Activated CD4-positive, alpha-beta memory T cell treated with anti-CD3 and anti-CD28 coated beads for 36 hours (primary cell): Measurements from ENCODE around the gene THEM5. TPM values are rescaled to one million over a fixed set of nuclear protein-coding genes. Genes with fewer than 3 reads are reported as not detected.
"Not testable (repeated sequence)": the region's sequence is repeated elsewhere in the genome, so short reads cannot be mapped to it uniquely, and the experiment has no call there.

Experiments used
- CTCF ChIA-PET: fragments of 350-600 bp; sonication (Branson Sonifier 250); formaldehyde crosslinking; loops from one replicate; lab custom pipeline; 2021; ENCODE audit warnings: antibody characterized with exemption, inconsistent platforms; lab: Charles Lee
- POLR2A ChIA-PET: fragments of 350-600 bp; sonication (Branson Sonifier 250); formaldehyde crosslinking; loops from one replicate; lab custom pipeline; 2021; ENCODE audit warnings: antibody characterized with exemption; lab: Charles Lee
- DNase-seq: peaks from one replicate; pipeline ENCODE4 v3.0.0-alpha.2; 2020
- H3K27ac Mint-ChIP-seq: one replicate; pipeline ENCODE4 v1.8.0; 2021; ENCODE audit warnings: mixed read lengths
- H3K27me3 Mint-ChIP-seq: one replicate; pipeline ENCODE4 v1.8.0; 2021; ENCODE audit warnings: mixed read lengths
- H3K36me3 Mint-ChIP-seq: one replicate; pipeline ENCODE4 v1.8.0; 2021; ENCODE audit warnings: mixed read lengths
- H3K4me1 Mint-ChIP-seq: one replicate; pipeline ENCODE4 v1.8.0; 2021; ENCODE audit warnings: low read depth, mixed read lengths
- H3K4me3 Mint-ChIP-seq: one replicate; pipeline ENCODE4 v1.8.0; 2021; ENCODE audit warnings: mild to moderate bottlenecking, mixed read lengths
- H3K9me3 Mint-ChIP-seq: one replicate; pipeline ENCODE4 v1.8.0; 2021; ENCODE audit warnings: mixed read lengths
- intact Hi-C: fragments of 100-400 bp; cut with micrococcal nuclease; formaldehyde crosslinking; loops from one replicate; pipeline ENCODE4 v1.15.1; 2023
- total RNA-seq, 2 experiments: library from RNA; stranded (reverse); gene quantifications; one replicate each; pipeline ENCODE4 v1.2.3, GENCODE V29; 2021

THEM5 gene
- total RNA-seq, 2 experiments from 2014 or later = not detected

DNA sequence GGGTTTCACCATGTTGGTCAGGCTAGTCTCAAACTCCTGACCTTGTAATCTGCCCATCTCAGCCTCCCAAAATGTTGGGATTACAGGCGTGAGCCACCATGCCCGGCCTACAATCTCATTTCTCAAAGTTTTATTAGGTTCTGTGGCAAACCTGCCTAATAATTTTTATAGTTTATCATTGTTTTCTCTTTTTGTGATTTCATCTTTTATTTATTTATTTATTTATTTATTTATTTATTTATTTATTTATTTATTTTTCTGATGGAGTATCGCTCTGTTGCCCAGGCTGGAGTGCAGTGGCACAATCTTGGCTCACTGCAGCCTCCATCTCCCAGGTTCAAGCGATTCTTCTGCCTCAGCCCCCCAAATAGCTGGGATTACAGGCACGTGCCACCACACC is 31.4 kb upstream of the THEM5 start:
- H3K4me1 Mint-ChIP-seq, POLR2A ChIA-PET: not testable (repeated sequence)

DNA sequence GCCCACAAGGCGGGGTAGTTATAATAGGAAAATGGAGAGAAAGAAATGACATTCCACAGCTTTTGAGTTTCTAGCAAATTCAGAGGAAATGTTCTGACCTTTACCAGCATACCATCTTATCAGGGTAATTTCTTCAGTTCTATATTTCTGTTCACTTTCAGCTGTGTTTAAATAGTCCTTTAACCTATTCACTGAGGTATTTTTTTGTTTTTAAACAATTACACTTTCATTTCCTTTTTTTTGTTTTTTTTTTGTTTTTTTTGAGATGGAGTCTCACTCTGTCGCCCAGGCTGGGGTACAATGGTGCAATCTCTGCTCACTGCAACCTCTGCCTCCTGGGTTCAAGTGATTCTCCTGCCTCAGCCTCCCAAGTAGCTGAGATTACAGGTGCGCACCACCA is 30.9 kb upstream of the THEM5 start:
- H3K27ac Mint-ChIP-seq, H3K9me3 Mint-ChIP-seq, DNase-seq, H3K27me3 Mint-ChIP-seq, POLR2A ChIA-PET, H3K4me3 Mint-ChIP-seq, H3K4me1 Mint-ChIP-seq: not testable (repeated sequence)
- H3K36me3 Mint-ChIP-seq = peaks cover 30% of the 10 kb centered on the region
- intact Hi-C loops = loop anchor here (5.0 kb wide), 1 partner anchor 47 kb away; the partner anchor contains the start of gene C2CD4D
- CTCF ChIA-PET = interaction anchor here (1.0 to 1.2 kb wide), 3 partner anchors 16 to 291 kb away, joined by 3 to 4 read pairs (median 4); no protein-coding TSS in a partner anchor

More for the DNA sequence above, 31.4 kb upstream of the THEM5 start:
- H3K9me3 Mint-ChIP-seq, H3K27me3 Mint-ChIP-seq, DNase-seq, H3K4me3 Mint-ChIP-seq, H3K27ac Mint-ChIP-seq: not testable (repeated sequence)
- peaks cover 32% of the 10 kb centered on the region for H3K36me3 Mint-ChIP-seq
- intact Hi-C loops = loop anchor here (5.0 kb wide), 1 partner anchor 48 kb away; the partner anchor contains the start of gene C2CD4D
- CTCF ChIA-PET = interaction anchor here (1.0 to 1.2 kb wide), 3 partner anchors 15 to 291 kb away, joined by 3 to 4 read pairs (median 4); no protein-coding TSS in a partner anchor

DNA sequence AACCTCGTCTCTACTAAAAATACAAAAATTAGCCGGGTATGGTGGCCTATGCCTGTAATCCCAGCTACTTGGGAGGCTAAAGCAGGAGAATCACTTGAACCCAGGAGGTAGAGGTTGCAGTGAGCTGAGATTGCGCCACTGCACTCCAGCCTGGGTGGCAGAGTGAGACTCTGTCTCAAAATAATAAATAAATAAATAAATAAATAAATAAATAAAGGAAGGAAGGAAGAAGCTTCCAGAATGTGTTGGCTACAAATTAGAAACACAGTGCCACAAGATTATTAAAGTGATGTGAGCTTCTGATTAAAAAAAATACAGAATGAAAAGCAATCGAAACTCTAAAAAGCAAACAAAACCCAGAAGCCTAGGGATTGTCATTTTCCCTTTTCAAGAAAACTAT is 30.4 kb upstream of the THEM5 start:
- H3K27me3 Mint-ChIP-seq, H3K9me3 Mint-ChIP-seq, POLR2A ChIA-PET, DNase-seq, H3K27ac Mint-ChIP-seq, H3K4me1 Mint-ChIP-seq, H3K4me3 Mint-ChIP-seq: not testable (repeated sequence)
- H3K36me3 Mint-ChIP-seq = peaks cover 25% of the 10 kb centered on the region
- CTCF ChIA-PET = interaction anchor here (0.6 to 1.2 kb wide), 4 partner anchors 16 to 543 kb away, joined by 3 to 4 read pairs (median 4); no protein-coding TSS in a partner anchor
- intact Hi-C loops = loop anchor here (5.0 kb wide), 1 partner anchor 47 kb away; the partner anchor contains the start of gene C2CD4D

DNA sequence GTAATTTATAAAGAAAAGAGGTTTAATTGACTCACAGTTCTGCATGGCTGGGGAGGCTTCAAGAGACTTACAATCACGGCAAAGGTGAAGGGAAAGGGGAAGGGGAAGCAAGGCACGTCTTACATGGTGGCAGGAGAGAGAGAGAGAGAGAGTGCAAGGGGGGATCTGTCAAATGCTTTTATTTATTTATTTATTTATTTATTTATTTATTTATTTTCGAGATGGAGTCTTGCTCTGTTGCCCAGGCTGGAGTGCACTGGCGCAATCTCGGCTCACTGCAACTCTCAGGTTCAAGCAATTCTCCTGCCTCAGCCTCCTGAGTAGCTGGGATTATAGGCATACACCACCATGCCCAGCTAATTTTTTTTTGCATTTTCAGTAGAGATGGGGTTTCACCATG is 29.4 kb upstream of the THEM5 start:
- H3K4me3 Mint-ChIP-seq, H3K4me1 Mint-ChIP-seq, H3K27ac Mint-ChIP-seq, DNase-seq, POLR2A ChIA-PET, H3K9me3 Mint-ChIP-seq, H3K27me3 Mint-ChIP-seq: not testable (repeated sequence)
- peaks cover 20% of the 10 kb centered on the region for H3K36me3 Mint-ChIP-seq
- intact Hi-C loops = loop anchor here (5.0 kb wide), 1 partner anchor 46 kb away; the partner anchor contains the start of gene C2CD4D
- CTCF ChIA-PET = interaction anchor here (2.0 to 2.8 kb wide), 2 partner anchors 25 to 119 kb away, joined by 5 to 11 read pairs; no protein-coding TSS in a partner anchor

DNA sequence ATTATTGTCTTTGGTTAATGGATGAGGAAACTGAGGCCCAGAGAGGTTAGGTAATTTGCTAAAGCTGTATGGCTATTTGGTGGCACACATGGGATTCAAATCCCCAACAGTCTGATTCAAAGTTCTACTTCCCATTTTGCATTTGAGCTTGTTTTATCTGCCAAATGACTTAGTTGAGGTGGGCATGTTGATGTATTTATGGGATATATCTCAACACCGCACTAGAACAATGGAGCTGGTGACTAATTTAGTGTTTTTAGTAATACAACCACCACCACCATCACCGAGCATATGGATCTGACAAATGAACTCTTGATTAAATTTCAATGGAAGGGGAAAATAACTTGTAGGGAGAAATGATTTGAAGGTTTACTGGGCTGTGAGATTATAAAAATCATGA is 29.0 kb upstream of the THEM5 start:
- ChIA-PET CTCF (interaction anchor here (0.8 to 2.8 kb wide), 4 partner anchors 25 to 130 kb away, joined by 4 to 11 read pairs (median 5); no protein-coding TSS in a partner anchor), POLR2A (no interaction called here)
- H3K36me3 Mint-ChIP-seq = peaks cover 17% of the 10 kb centered on the region
- no peak overlapping the region for H3K4me3 Mint-ChIP-seq
- no peaks in the 10 kb centered on the region for H3K9me3 Mint-ChIP-seq
- no peaks in the 10 kb centered on the region for H3K27me3 Mint-ChIP-seq
- no peaks in the 10 kb centered on the region for H3K4me1 Mint-ChIP-seq
- intact Hi-C loops = loop anchor here (5.0 kb wide), 1 partner anchor 45 kb away; the partner anchor contains the start of gene C2CD4D
- DNase-seq = no peak
- H3K27ac Mint-ChIP-seq = no peak overlapping the region

DNA sequence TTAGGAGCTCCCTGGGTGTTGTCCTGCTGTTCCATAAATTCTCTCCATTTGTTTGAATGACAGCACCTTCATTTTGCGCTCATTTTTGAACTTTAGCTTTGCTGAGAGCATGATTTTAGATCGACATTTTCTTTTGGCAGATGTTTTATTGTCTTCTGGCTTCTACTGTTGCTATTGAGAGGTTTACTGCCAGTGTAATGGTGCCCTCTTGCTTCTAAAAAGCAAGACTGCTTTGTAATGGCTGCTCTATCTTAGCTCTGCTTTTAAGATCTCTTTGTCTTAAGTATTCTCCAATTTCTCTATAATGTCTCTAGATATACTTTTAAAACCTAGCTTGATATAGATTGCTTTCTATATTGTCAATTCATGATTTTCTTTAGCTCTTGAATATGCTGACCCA is 28.0 kb upstream of the THEM5 start:
- H3K27ac Mint-ChIP-seq = no peak overlapping the region
- intact Hi-C loops = loop anchor here (5.0 kb wide), 1 partner anchor 44 kb away; the partner anchor contains the start of gene C2CD4D
- H3K9me3 Mint-ChIP-seq = no peaks in the 10 kb centered on the region
- ChIA-PET POLR2A (interaction anchor here (0.7 kb wide), 1 partner anchor 155 kb away, joined by 3 read pairs; the partner anchor contains the start of gene S100A11), CTCF (interaction anchor here (0.6 to 2.8 kb wide), 12 partner anchors 16 to 606 kb away, joined by 3 to 11 read pairs (median 4); no protein-coding TSS in a partner anchor)
- H3K27me3 Mint-ChIP-seq = no peaks in the 10 kb centered on the region
- no peak for DNase-seq
- no peaks in the 10 kb centered on the region for H3K4me1 Mint-ChIP-seq
- peaks cover 14% of the 10 kb centered on the region for H3K36me3 Mint-ChIP-seq
- H3K4me3 Mint-ChIP-seq = no peak overlapping the region

DNA sequence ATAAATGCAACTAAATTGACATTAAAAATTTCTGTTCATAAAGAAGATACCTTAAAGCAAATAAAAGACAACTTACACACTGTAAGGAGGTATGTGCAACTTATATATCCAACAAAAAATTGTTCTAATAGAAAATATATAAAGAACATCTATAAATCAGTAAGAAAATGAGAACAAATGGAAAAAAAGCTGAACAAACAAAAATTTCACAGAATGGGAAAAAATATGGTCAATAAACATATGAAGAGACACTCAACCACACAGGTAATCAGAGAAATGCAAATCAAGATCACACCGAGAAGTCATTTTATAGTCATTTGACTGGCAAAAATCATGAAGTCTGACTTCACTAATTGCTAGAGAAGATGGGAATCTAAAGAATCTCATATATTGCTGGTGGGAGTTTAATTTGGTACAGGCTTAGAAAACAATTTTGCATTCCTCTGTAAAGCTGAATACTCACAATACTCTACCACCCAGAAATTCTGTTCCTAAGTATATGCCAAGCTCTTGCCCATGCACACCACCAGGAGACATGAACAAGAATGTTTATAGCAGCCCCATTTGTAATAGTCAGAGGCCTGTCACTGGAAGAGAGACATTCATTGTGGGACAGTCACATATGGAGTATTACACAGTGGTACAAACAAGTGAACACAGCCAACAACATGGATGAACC is 22.0 kb upstream of the THEM5 start:
- no peaks in the 10 kb centered on the region for H3K27me3 Mint-ChIP-seq
- DNase-seq = no peak
- H3K4me3 Mint-ChIP-seq = no peak overlapping the region
- H3K27ac Mint-ChIP-seq = no peak overlapping the region
- CTCF ChIA-PET = interaction anchor here (0.6 to 2.3 kb wide), 3 partner anchors 13 to 281 kb away, joined by 5 to 8 read pairs (median 6); no protein-coding TSS in a partner anchor
- H3K4me1 Mint-ChIP-seq = peaks cover 11% of the 10 kb centered on the region
- POLR2A ChIA-PET = no interaction called here
- intact Hi-C loops = no loop called here
- H3K36me3 Mint-ChIP-seq = peaks cover 21% of the 10 kb centered on the region
- H3K9me3 Mint-ChIP-seq = no peaks in the 10 kb centered on the region

DNA sequence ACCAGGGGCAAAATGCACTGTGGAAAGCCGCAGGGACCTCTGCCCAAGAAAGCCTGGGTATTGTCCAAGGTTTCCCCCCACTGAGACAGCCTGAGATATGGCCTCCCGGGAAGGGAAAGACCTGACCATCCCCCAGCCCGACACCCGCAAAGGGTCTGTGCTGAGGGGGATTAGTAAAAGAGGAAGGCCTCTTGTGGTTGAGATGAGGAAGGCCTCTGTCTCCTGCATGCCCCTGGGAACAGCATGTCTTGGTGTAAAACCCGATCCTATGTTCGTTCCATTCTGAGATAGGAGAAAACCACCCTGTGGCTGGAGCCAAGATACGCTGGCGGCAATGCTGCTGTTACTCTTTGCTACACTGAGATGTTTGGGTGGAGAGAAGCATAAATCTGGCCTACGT is 19.3 kb upstream of the THEM5 start:
- intact Hi-C loops, H3K4me3 Mint-ChIP-seq, H3K27me3 Mint-ChIP-seq, H3K9me3 Mint-ChIP-seq, H3K27ac Mint-ChIP-seq, DNase-seq, POLR2A ChIA-PET, CTCF ChIA-PET: not testable (repeated sequence)
- peaks cover 16% of the 10 kb centered on the region for H3K4me1 Mint-ChIP-seq
- peaks cover 21% of the 10 kb centered on the region for H3K36me3 Mint-ChIP-seq

DNA sequence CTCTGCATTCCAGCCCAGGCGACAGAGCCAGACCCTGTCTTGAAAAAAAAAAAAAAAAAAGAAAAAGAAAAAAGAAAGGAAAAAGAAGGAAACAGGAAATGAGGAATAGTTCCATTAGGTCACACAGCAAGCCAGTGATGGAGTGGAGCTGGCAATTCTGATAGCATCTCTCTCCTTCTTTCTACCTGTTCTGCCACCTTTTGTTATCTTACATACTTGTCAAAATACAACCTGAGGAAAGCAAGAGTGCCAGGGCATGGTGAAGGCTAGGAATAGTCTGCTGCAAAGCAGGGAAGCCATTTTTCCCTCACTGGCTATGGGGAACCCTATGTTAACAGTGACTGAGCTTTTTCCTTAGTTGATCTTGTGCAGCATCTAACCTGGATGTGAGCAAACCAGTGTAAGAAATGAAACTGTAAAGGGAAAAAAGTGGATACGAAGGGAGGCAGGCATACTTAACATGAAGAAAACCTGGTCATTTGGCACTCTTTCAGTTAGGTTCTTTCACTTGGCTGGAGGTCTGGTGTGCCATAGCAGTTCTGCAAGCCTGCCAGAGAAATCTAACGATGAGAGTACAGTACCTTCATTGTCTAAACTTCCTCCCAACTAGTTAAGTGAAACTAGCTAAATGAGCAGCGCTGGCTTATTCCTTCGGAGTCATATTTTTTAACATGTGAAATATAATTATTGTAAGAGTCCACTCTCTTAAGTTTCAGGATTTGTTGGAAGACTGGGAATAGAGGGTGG is 17.9 kb upstream of the THEM5 start:
- H3K27me3 Mint-ChIP-seq = no peaks in the 10 kb centered on the region
- no peak overlapping the region for H3K4me3 Mint-ChIP-seq
- H3K4me1 Mint-ChIP-seq = peaks cover 20% of the 10 kb centered on the region
- H3K9me3 Mint-ChIP-seq = no peaks in the 10 kb centered on the region
- no peak for DNase-seq
- peaks cover 17% of the 10 kb centered on the region for H3K36me3 Mint-ChIP-seq
- POLR2A ChIA-PET = interaction anchor here (0.7 kb wide), 1 partner anchor 8 kb away, joined by 4 read pairs; no protein-coding TSS in a partner anchor
- CTCF ChIA-PET = interaction anchor here (0.6 to 1.5 kb wide), 2 partner anchors 8 to 130 kb away, joined by 3 to 4 read pairs; no protein-coding TSS in a partner anchor
- intact Hi-C loops = no loop called here
- no peak overlapping the region for H3K27ac Mint-ChIP-seq

DNA sequence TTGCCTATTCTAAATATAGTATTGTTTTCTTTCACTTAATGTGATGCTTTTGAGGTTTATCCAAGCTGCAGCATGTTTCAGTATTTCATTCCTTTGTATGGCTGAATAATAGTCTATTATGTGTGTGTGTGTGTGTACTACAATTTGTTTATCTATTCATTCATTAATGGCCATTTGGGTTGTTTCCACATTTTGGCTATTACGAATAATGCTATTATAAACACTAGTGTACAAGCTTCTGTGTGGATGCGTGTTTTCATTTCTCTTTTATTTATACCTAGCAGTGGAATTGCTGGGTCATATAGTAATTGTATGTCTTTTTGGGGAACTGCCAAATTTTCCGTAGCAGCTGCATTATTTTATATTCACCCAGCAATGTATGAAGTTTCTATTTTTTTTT is 15.0 kb upstream of the THEM5 start:
- intact Hi-C loops = no loop called here
- no peaks in the 10 kb centered on the region for H3K9me3 Mint-ChIP-seq
- no peak for DNase-seq
- peaks cover 8% of the 10 kb centered on the region for H3K4me1 Mint-ChIP-seq
- POLR2A ChIA-PET = no interaction called here
- no peak overlapping the region for H3K4me3 Mint-ChIP-seq
- H3K27me3 Mint-ChIP-seq = no peaks in the 10 kb centered on the region
- CTCF ChIA-PET = no interaction called here
- no peak overlapping the region for H3K27ac Mint-ChIP-seq
- H3K36me3 Mint-ChIP-seq = peaks cover 2% of the 10 kb centered on the region

DNA sequence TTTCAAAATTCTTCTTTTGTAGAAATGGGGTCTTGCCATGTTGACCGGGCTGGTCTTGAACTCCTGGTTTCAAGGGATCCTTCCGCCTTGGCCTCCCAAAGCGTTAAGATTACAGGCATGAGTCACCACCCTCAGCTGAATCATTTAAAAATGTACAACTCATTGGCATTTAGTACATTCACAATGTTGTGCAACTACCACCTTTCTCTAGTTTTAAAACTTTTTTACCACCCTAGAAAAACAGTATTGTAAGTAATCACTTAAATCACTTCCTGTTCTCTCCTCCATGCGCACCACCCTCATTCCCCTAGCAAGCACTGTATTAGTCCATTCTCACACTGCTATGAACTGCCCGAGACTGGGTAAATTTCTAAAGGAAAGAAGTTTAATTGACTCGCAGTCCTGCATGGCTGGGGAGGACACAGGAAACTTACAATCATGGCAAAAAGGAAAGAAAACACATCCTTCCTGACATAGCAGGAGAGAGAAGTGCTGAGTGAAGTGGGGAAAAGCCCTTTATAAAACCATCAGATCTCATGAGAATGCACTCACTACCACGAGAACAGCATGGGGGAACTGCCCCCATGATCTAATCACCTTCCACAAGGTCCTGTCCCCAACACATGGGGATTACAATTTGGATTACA is 14.4 kb upstream of the THEM5 start:
- Mint-ChIP-seq H3K4me1 (peaks cover 8% of the 10 kb centered on the region), H3K9me3 (no peaks in the 10 kb centered on the region), H3K4me3 (no peak overlapping the region), H3K27ac (peak overlapping the region; percentile 54), H3K36me3 (no peaks in the 10 kb centered on the region), H3K27me3 (no peaks in the 10 kb centered on the region)
- ChIA-PET CTCF (no interaction called here), POLR2A (no interaction called here)
- intact Hi-C loops = no loop called here
- DNase-seq = peak; percentile 30
